Endodermal cell (in vitro differentiated cells): ENCODE measurements around the gene COL4A2. TPM values are rescaled to one million over a fixed set of nuclear protein-coding genes. Genes with fewer than 3 reads are reported as not detected.

Experiments used
- DNase-seq: peaks from one replicate; pipeline ENCODE4 v3.0.0-alpha.2; 2017
- H3K27ac ChIP-seq: 2 replicates; pipeline ENCODE4 v1.5.1; 2013; ENCODE audit warnings: mild to moderate bottlenecking, low read depth, low read length, moderate library complexity
- H3K27me3 ChIP-seq: 2 replicates; pipeline ENCODE4 v1.6.1; 2013; ENCODE audit warnings: mild to moderate bottlenecking, low read length, moderate library complexity; ENCODE audit not compliant: insufficient read depth, control insufficient read depth, poor library complexity, severe bottlenecking
- H3K36me3 ChIP-seq: 2 replicates; pipeline ENCODE4 v1.7.0; 2013; ENCODE audit warnings: mild to moderate bottlenecking, low read length, moderate library complexity; ENCODE audit not compliant: control insufficient read depth, insufficient read depth
- H3K4me1 ChIP-seq: one replicate; pipeline ENCODE4 v1.7.0; 2013; ENCODE audit warnings: low read length; ENCODE audit not compliant: control insufficient read depth, insufficient read depth
- H3K4me3 ChIP-seq: 2 replicates; pipeline ENCODE4 v1.5.1; 2013; ENCODE audit warnings: mild to moderate bottlenecking, low read length, moderate library complexity
- H3K9ac ChIP-seq: 2 replicates; pipeline ENCODE4 v1.6.1; 2013; ENCODE audit warnings: mild to moderate bottlenecking, low read length, moderate library complexity; ENCODE audit not compliant: poor library complexity, severe bottlenecking; ENCODE audit errors: extremely low read depth
- H3K9me3 ChIP-seq: 2 replicates; pipeline ENCODE4 v1.6.1; 2013; ENCODE audit warnings: mild to moderate bottlenecking, low read length, moderate library complexity; ENCODE audit not compliant: control insufficient read depth
- H3K27ac Mint-ChIP-seq: 2 replicates; pipeline ENCODE4 v1.8.0; 2020; ENCODE audit warnings: mixed read lengths
- H3K27me3 Mint-ChIP-seq: 2 replicates; pipeline ENCODE4 v1.8.0; 2021; ENCODE audit warnings: mild to moderate bottlenecking, mixed read lengths; ENCODE audit not compliant: insufficient read depth
- H3K36me3 Mint-ChIP-seq: 2 replicates; pipeline ENCODE4 v1.8.0; 2020; ENCODE audit warnings: low read depth, mixed read lengths
- H3K4me1 Mint-ChIP-seq: 2 replicates; pipeline ENCODE4 v1.8.0; 2020; ENCODE audit warnings: mixed read lengths
- H3K4me3 Mint-ChIP-seq: 2 replicates; pipeline ENCODE4 v1.8.0; 2020; ENCODE audit warnings: mild to moderate bottlenecking, moderate library complexity, mixed read lengths
- H3K9me3 Mint-ChIP-seq: 2 replicates; pipeline ENCODE4 v1.8.0; 2020; ENCODE audit warnings: mild to moderate bottlenecking, mixed read lengths
- WGBS, 2 experiments: methylation state at CpG; one replicate each; pipeline versions ENCODE4 v1.1.5 to v1.1.7; 2013; ENCODE audit warnings: missing lambda C conversion rate in 2 of 2, mixed read lengths in 1 of 2; ENCODE audit not compliant: insufficient coverage in 1 of 2, insufficient read length in 1 of 2; 5-methylcytosine and 5-hydroxymethylcytosine counted together
- total RNA-seq, 2 donors: library from RNA; stranded (reverse); fragmentation: NEBNext Ultra II Directional in 1 of 2; extraction: Animal tissue kit (Norgen Biotek cat#: 25700) in 1 of 2; gene quantifications; 2 replicates in 1 of 2; 3 replicates in 1 of 2; pipeline ENCODE4 v1.2.1, GENCODE V29; 2021
- TF ChIP-seq, protein P1 (sequence below): fragments of 200-600 bp; sonication (generic); conservative IDR thresholded peaks from 2 replicates; pipeline ENCODE4 v1.5.0; 2021; ENCODE audit warnings: antibody characterized with exemption, mild to moderate bottlenecking

Gene COL4A2
- total RNA-seq, 2 donors from 2014 or later = 388 to 398 TPM

DNA sequence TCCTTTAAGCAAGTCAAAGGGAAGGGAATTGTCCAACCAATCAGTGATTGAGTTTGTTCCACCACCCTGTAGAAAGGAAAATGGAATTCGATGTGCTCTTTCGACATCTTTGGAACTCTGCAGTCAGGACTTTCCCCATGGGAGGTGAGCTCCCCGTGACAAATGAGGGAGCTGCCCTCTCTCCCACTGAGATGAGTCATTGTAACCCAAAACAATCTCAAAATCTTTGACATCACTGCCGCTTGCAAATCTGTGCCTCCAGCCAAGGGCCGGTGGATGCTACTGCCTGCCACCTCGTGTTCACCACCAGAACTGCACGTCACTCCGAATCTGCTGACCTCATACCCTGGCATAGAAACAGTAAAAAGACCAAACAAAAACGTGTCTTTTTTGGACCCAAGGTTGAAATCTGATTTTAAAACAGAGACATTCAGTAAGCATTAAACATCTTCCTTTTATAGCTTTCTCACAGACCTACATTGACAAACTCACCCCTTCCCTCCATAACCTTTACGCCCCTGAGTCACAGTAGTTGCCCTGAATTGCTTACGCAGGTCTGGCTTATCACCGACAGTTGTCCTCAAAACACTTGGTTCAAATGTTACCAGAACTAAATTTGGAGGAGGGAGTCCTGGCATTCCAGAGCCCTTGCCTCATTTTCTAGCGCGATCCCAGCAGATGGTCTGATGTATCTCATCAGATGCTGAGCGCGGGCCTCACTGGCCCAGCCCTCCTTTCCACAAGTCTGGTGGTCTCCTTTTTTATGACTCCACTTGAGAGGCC, 105.2 kb downstream of the COL4A2 start:
- peak overlapping the region; percentile 93 for H3K27ac Mint-ChIP-seq
- H3K4me3 Mint-ChIP-seq = no peak overlapping the region
- H3K27ac ChIP-seq = no peak overlapping the region
- no peaks in the 10 kb centered on the region for H3K9me3 Mint-ChIP-seq
- H3K4me1 ChIP-seq = peaks cover 14% of the 10 kb centered on the region
- no peaks in the 10 kb centered on the region for H3K27me3 ChIP-seq
- H3K36me3 Mint-ChIP-seq = peaks cover 52% of the 10 kb centered on the region
- no peak overlapping the region for H3K9ac ChIP-seq
- peaks cover 34% of the 10 kb centered on the region for H3K4me1 Mint-ChIP-seq
- H3K27me3 Mint-ChIP-seq = no peaks in the 10 kb centered on the region
- no peak overlapping the region for H3K4me3 ChIP-seq
- no peaks in the 10 kb centered on the region for H3K9me3 ChIP-seq
- WGBS, 2 experiments = 52% methylated on average over 12 to 16 of the region's 16 CpGs
- H3K36me3 ChIP-seq = peaks cover 67% of the 10 kb centered on the region
- TF ChIP-seq, protein P1, sequence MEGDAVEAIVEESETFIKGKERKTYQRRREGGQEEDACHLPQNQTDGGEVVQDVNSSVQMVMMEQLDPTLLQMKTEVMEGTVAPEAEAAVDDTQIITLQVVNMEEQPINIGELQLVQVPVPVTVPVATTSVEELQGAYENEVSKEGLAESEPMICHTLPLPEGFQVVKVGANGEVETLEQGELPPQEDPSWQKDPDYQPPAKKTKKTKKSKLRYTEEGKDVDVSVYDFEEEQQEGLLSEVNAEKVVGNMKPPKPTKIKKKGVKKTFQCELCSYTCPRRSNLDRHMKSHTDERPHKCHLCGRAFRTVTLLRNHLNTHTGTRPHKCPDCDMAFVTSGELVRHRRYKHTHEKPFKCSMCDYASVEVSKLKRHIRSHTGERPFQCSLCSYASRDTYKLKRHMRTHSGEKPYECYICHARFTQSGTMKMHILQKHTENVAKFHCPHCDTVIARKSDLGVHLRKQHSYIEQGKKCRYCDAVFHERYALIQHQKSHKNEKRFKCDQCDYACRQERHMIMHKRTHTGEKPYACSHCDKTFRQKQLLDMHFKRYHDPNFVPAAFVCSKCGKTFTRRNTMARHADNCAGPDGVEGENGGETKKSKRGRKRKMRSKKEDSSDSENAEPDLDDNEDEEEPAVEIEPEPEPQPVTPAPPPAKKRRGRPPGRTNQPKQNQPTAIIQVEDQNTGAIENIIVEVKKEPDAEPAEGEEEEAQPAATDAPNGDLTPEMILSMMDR = peak; percentile 92
- DNase-seq = peak; percentile 94

DNA sequence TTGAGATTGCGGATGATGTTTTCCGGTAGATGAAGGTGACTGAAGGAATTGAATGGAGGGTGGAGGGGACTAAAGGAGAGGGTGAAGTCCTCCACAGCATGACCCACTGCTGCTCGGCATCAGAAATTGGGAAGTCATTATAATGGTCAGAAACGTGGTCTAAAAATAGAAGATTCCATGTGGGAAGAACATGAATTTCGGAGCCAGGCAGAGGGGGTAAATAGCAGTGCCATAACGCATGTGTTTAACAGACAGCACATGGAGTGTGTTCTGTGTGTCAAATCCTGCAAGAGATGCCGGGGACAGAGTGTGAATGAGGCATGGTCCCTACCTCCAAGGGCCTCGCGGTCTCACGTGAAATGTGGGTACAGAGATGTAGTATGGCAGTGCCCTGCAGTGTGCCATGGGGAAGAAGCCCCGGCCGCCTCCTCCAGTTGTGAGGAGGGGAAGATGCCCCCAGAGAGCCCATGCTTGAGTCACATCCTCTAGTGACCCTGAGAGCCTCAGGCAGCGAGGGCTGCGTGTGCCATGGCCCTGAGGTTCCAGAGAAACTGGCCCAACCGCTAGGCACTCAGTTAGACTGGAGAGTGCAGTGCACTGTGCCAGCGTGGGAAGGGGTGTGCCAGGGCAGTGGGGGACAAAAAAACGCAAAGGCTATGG, 106.1 kb downstream of the COL4A2 start:
- Mint-ChIP-seq H3K27me3 (no peaks in the 10 kb centered on the region), H3K4me3 (no peak overlapping the region), H3K9me3 (no peaks in the 10 kb centered on the region), H3K4me1 (peaks cover 34% of the 10 kb centered on the region), H3K27ac (peak overlapping the region; percentile 93), H3K36me3 (peaks cover 50% of the 10 kb centered on the region)
- TF ChIP-seq, protein P1 = no peak
- Histone ChIP-seq H3K9ac (no peak overlapping the region), H3K9me3 (no peaks in the 10 kb centered on the region), H3K4me3 (no peak overlapping the region), H3K36me3 (peaks cover 72% of the 10 kb centered on the region), H3K4me1 (peaks cover 14% of the 10 kb centered on the region), H3K27me3 (no peaks in the 10 kb centered on the region), H3K27ac (no peak overlapping the region)
- 92 to 95% methylated on average over 17 of the region's 17 CpGs for WGBS, 2 experiments
- DNase-seq = no peak

DNA sequence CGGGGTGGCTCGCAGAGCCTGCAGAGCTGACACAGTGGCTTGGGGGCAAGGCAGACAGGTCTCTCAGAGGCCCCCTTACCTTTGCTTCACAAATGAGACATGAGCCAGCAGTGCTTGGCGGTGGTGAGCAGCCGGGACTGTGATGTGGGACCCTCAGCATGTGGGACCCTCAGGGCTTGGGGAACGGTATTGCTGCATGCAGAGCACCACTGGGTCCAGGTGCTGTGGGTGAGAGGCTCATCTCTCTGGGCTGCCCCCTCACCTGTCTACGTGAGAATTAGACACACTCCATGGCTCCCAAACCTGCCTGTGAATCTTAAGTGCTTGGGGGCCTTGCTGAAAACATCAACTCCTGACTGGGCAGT, 106.6 kb downstream of the COL4A2 start:
- no peak overlapping the region for H3K27ac ChIP-seq
- 60 to 81% methylated on average over 1 to 6 of the region's 6 CpGs for WGBS, 2 experiments
- H3K36me3 ChIP-seq = peaks cover 72% of the 10 kb centered on the region
- no peak overlapping the region for H3K9ac ChIP-seq
- H3K4me1 ChIP-seq = peaks cover 14% of the 10 kb centered on the region
- Mint-ChIP-seq H3K27me3 (no peaks in the 10 kb centered on the region), H3K4me3 (no peak overlapping the region), H3K4me1 (peaks cover 34% of the 10 kb centered on the region), H3K9me3 (no peaks in the 10 kb centered on the region), H3K36me3 (peaks cover 49% of the 10 kb centered on the region), H3K27ac (peak overlapping the region; percentile 82)
- TF ChIP-seq, protein P1 = no peak
- no peaks in the 10 kb centered on the region for H3K9me3 ChIP-seq
- no peak for DNase-seq
- H3K4me3 ChIP-seq = no peak overlapping the region
- H3K27me3 ChIP-seq = no peaks in the 10 kb centered on the region
